Activated T-helper 9 cell treated with anti-CD3 and anti-CD28 coated beads, Interleukin-2, amount 50 U/mL, for 16 hours (primary cell): ENCODE data around the gene CNOT9.

Experiments used
- DNase-seq: peaks from one replicate; pipeline ENCODE4 v3.0.0-alpha.2; 2020; ENCODE audit warnings: low read depth

CNOT9 gene

DNA sequence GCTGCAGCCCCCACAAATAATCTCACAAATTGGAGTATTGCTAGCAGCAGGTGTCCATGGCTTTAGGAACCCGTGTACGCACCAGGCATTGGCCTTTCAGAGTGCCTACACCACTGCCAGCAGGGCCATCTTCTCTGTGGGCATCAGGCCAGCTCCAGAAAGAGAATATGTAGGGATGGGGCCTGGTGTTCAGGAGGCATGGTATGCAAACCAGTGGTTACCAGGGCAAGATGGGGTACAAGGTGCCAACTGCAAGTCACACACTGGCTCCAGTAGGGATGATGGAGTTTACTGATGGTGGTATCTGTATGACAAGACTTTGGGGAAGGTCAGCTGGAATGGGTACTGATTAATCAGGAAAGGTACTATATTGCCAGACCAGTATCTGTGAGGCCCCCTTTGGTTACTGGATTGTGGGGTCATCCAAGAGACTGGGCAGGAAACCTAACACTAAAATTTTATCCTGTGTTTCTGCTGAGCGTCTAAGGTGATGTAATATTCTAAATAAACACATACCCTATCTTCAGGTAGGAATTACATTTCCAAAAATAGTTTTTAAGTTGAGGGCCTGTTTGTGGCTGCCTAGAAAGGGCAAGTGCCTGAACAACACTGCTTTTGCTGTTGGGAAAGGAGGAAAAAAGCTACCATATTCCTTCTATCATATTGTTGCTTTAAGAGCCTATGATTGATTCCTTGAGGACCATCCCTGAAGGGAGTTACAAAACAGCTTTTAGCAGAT, 9.0 kb downstream of the CNOT9 start:
- no peak for DNase-seq

DNA sequence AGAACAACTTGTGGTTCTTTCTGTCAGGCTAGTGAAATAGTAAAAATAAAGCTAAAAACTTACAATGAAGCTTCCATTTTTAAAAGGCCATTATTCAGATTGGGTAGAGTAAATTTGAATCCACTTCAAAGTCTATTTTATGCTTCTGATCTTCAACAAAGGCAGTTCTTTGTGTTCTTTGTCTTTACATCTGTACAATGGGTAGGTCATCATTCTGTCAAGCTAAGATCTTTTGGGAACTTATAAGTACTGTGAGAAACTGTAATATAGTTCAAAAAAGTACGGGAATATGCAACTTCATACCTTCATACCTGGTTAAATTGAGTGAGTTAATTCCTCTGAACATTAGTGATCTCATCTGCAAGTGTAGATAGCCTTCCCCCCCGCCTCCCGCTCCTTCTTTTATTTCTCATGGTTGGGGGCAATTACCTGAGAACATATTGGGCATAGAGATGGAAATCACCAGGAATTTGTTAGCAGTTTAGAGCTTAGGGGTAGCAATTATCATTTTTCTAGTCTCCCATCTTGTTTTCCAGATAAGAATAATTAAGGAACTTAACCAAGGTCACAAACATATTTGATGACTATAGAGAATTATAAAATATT, 9.7 kb downstream of the CNOT9 start:
- DNase-seq = no peak

DNA sequence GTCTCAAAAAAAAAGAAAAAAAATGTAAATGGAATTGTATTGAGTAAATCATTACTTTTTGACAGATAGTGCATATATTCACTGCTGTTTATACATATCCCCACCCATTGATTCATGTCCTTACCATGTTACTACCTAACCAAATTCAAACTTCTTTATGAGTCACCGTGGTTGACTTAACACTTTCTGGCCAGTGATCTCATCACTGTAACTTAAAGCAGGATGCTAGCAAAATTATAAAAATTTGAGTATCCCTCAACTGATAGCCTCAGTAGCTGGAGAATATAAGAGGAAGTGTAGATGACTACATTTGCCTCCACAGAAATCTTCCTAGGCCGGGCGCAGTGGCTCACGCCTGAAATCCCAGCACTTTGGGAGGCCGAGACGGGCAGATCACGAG, 13.4 kb downstream of the CNOT9 start:
- no peak for DNase-seq

DNA sequence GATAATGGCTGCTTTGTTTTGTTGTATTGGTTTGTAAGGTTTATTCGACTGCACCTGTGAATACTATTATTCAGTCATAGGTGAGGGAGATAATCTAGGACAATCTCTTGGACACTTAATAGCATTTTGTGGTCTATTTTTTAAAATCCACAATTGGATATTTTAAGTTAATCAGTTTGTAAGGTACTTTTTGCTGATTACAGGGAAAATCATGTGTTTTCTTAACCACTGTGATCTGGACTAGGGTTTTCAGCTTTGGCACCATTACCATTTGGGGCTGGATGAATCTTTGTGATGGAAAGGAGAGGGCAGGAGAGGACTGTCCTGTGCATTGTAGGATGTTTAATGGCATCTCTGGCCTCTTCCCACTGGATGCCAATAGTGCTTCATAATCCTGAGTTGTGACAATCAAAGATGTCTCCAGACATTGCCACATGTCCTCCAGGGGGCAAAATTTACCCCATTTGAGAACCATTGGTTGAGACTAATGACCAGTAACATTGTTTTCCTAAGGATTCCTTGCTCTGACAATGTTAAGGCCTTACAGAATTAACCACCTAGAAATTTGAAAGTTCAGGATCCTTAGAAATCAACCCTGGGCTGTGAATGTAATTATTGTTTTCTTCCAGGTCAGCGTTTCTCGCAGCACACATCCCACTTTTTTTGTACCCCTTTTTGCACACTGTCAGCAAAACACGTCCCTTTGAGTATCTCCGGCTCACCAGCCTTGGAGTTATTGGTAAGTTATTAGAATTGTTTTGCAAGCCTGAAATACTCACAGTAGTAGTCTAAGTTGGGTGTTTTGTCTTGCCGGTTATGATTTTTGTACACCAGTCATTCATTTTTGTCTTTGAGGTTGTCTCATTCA, 15.6 kb downstream of the CNOT9 start:
- no peak for DNase-seq

DNA sequence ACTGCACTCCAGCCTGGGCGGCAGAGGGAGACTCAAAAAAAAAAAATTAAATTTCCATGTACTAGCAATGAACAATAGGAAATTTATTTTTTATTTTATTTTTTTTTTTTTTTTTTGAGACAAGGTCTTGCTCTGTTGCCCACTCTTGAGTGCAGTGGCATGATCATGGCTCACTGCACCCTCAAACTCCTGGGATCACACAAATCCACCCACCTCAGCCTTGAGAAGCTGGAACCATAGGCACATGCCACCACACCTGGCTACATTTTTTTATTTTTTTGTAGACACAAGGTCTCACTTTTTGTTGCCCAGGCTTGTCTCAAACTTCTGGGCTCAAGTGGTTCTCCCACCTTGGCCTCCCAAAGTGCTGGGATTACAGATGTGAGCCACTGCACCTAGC, 16.9 kb downstream of the CNOT9 start:
- no peak for DNase-seq

DNA sequence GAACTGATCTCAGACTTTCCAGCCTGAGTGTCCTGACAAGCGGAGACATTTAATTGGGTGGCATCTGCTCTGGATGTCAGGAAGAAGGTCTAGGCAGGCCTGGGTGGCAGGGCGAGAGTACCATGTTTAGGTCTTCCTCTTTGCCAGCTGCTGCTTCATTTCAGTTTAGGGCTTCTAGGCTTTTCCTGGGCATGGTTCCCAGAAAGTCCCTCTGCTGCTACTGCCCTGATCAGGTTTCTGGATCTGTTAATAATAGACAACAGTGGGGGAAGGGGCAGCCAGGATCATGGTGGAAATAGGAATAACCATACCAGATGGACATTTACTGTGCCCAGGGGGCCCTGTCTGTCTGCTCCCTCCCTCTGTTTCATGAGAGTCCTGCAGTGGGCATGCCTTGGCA, 36.8 kb downstream of the CNOT9 start:
- no peak for DNase-seq

DNA sequence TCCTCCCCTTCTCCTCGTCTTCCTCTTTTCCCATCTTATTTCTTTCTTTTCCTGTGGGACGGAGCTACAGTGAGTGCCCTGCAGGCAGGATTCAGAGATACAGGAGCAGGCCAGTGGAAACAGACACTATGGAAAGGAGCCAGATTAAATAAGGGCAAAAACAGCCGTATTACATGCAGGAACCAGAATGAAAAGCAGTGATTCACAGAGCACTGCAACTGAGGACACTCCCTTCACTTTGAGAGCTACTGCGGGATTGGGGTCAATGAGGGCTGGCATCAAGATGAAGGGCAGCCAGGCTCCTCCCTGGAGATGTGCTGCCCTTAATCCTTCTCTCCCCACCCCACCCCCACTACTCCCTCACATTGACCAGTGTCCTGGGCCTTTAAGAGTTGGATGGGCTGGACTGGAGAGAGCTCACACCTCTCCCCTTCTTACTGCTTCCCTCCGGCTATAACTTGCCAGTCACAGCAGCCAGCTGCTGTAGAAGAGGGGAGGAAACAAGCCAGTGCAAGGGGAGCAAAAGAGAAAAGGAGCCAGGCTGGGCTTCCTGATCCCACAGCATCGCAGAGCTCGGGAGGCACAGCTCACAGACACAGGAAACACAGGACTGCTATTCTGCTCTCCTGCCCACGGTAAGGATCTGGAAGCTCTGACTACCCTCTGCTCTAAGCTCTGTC, 38.9 kb downstream of the CNOT9 start, which contains the start of gene PLCD4:
Gene PLCD4 (plus strand): TSS at position 464 of the 680 bp plus-strand sequence. CDS start 7,841 bp downstream, outside the sequence.
- no peak for DNase-seq

DNA sequence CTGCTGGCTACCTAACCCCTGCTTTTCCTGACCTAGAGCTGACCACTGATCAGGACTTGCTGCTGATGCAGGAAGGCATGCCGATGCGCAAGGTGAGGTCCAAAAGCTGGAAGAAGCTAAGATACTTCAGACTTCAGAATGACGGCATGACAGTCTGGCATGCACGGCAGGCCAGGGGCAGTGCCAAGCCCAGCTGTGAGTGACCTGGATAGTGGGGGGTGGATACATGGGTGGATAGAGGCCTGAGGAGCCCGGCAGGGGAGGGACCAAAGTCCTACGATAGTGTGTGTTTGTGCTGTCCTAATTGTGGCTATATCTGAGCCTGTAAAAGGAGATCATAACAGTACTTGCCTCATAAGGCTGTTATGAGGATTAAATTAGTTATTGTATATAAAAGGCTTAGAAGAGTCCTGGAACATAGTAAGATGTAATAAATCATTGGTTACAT, 47.3 kb downstream of the CNOT9 start:
- no peak for DNase-seq

DNA sequence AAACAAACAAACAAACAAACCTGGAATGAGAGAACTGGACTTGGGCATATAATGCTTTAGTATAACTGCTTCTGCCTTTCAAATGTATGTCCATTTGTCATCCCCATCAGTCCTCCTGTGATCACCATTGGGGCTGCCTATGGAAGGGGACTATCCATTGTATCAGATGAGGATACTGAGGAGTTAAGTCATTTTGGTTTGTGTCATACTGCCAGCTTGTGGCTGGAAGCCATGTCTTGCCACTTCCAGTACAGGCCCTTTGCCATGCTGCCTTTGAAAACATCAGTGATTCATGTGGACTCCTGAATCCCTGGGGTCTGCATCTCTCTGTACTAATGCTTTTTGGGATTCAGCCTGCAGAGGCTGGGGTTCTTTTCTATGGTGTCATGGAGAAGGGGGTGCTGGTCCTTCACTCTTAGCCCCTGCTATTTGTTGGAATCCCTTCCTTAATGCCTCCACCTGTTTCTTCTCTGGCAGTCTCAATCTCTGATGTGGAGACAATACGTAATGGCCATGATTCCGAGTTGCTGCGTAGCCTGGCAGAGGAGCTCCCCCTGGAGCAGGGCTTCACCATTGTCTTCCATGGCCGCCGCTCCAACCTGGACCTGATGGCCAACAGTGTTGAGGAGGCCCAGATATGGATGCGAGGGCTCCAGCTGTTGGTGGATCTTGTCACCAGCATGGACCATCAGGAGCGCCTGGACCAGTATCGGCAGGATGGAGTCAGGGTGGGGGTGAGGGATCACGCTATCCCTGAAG, 49.6 kb downstream of the CNOT9 start:
- DNase-seq = no peak

DNA sequence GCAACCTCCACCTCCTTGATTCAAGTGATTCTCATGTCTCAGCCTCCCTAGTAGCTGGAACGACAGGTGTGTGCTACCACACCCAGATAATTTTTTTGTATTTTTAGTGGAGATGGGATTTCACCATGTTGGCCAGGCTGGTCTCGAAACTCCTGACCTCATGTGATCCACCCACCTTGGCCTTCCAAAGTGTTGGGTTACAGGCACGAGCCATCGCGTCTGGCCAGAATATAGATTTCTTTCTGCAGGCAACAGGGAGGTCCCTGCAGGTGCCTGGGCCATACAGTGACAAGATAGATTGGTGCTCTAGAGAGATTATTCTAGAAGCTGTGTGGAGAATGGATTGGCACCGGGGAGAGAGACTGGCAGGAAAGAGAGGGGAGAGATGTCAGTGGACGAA, 52.4 kb downstream of the CNOT9 start:
- no peak for DNase-seq

DNA sequence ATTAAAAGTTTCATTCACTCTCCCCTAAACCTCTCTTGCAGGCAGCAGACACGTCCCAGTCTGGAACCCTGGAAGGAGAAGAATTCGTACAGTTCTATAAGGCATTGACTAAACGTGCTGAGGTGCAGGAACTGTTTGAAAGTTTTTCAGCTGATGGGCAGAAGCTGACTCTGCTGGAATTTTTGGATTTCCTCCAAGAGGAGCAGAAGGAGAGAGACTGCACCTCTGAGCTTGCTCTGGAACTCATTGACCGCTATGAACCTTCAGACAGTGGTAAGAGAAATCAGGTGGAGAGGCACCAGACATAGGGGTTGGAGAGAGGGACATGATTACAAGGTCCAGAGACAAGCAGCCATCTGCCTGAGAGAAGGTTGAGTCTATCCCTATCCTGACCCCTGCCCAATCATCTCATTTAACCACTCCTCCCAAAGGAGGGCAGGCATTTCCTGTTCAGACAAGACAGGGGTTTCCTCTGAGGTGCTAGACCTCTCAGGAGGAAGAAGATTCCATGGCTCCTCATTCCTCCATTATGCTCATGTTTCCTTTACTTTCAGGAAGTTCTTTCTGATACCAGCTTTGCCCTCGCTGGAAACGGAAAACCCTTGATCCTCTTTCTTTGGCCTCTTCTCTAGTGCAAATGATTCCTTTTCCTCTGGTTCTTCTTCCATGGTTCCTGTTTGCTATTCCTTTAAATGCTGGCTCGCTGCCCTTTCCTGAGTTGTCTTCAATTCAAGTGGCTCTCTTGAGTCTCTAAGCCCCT, 54.1 kb downstream of the CNOT9 start:
- no peak for DNase-seq

DNA sequence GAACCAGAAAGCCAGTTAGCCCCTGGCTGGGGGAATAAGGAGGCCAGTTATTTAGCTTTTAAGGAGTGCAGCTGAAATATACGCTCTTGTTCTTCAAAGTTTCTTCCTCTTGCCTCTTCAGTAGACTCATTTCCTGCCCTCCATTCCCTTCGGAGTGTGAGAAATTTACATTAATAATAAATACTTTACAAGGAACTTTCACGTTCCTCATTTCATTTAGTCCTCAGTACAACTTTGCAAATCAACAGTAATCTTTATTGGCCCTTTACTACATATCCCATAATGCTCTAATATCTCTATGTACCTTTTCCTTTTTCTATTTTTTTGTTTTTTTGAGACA, 54.7 kb downstream of the CNOT9 start:
- no peak for DNase-seq

DNA sequence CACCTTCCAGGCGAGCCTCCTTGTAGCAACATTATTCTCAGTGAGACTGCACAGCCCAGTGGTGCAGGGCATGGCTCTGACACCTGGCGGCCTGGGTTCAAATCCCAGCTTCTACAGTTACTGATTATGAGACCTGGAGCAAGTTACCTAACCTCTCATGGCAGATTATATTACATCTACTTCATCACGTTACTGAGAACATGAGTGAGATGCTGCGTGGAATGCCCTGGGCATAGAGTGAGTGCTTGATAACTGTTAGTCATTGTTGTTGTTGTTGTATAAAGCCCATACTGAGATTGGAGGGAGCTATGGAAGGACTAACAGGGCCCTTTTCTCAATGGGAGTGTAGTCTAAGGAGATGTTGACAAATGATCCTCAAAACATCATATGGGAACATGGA, 57.7 kb downstream of the CNOT9 start:
- no peak for DNase-seq

DNA sequence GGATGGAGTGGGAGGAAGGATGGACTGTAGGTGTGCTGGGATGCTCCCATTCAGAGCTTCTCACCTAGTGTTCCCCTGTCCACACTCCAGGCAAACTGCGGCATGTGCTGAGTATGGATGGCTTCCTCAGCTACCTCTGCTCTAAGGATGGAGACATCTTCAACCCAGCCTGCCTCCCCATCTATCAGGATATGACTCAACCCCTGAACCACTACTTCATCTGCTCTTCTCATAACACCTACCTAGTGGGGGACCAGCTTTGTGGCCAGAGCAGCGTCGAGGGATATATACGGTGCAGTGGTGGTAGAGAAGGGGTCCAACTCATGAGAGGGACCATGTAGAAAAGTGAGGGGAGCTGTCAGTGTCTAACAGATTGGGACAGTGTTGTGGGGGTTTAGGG, 59.3 kb downstream of the CNOT9 start:
- no peak for DNase-seq

DNA sequence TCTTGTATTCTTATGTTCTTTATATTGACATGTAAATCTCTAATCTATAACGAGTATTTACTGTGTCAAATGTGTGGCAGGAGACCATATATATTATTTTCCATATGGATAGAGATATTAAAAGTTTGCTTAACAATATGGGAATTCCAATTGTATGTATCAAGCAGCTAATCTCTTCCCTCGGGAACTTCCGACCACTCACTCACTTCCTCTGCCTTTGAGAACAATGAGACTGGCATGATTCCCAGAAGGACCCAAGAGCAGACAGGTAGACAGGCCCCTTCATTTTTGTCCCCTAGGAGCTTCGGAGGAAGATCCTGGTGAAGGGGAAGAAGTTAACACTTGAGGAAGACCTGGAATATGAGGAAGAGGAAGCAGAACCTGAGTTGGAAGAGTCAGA, 63.2 kb downstream of the CNOT9 start:
- no peak for DNase-seq

DNA sequence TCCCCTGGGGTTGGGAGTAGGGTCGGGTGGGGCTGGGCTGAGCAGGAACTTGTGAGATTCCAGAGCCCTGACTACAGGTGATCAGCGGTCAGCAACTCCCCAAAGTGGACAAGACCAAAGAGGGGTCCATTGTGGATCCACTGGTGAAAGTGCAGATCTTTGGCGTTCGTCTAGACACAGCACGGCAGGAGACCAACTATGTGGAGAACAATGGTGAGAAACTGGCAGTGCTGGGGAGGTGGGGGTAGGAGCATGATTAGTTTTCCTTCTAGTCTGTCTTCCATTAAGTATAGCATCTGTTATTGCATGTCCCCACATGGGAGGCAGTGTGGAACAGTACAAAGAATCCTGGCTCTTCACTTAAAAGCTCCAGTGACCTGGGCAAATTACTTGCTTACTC, 67.1 kb downstream of the CNOT9 start:
- DNase-seq = no peak

DNA sequence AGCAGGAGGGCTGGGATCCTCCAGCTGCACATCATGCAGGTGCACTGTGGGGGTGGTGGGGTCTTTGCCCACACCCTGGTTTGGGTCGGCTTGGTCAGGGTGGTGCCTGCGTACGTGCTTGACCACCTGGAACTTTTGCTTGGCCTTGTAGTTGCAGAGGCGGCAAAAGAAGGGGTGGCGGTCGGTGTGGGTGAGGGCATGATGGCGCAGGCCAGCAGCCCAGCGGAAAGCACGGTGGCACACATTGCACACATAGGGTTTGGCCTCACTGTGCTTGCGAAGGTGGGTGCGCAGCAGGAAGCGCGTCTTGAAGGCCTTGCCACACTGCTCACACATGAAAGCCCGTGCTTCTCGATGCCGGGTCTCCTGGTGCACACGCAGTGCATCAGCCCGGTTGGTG, 69.7 kb downstream of the CNOT9 start:
- DNase-seq = no peak

DNA sequence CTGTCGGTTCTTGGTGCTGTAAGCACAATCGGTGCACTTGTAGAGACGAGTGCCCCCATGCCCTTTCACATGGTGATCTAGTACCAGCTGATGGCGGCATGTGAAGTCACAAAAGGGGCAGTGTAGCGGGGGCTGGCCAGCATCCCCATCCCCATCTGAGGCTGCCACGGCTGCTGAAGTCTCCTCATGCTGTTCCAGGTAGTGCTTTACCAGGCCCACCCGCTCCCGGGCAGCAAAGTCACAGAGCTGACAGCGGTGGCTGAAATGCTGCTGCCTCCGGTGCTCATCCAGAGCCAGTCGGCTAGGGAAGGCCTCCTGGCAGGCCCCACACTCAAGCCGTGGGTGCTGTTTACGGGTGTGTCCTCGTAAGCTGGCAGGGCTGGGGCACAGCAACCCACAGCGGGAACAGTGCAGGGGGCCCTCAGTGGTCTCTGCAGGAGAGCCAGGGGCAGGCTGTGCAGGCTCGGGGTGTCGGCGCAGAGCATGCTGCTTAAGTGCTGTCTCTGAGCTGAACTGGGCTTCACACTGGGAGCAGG, 73.5 kb downstream of the CNOT9 start:
- DNase-seq = no peak

DNA sequence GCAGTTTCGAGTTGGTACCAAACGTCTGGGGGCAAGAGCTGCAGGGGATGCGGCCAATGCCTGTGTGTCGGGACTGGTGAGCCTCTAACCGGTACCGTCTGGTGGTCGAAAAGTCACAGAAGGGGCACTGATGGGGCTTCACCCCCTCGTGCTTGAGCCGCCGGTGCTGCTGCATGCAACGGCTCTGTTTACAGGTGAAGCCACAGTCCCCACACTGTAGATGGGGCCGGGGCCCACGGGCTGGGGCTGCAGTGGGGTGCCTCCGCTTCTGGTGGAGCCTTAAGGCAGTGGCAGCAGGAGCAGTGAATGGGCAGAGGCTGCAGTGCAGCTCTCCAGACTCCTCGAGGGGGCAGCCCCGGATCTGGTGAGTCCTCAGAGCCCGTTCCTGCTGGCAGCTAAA, 74.1 kb downstream of the CNOT9 start:
- DNase-seq = no peak

DNA sequence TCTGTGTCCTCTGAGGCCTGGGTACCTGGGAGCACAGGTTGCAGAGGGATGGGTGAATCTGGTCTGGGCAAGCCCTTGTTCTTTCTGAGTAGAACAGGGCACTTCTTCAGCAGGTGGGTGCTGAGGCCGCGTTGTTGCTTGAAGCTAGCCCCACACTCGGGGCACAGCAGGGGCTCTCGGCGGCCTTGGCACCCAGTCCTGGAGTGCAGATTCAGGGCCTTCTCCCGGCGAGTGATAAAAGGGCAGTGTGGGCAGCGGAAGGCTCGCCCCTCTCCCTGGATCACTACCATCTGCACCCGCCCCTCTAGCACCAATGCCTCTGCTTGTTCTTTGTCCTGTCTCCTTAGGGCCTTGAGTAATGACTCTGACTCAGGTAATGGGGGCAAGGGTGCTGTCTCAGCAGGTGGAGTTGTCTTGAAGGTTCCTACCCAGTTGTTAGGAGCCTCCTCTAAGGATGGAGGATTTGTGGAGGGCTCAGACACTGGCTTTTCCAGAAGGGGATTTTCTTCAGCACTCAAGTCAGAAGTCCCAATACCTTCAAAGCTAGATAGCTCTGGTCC, 75.2 kb downstream of the CNOT9 start:
- no peak for DNase-seq
